ENCODE measurements around the gene TTLL1.

TTLL1 gene

DNA sequence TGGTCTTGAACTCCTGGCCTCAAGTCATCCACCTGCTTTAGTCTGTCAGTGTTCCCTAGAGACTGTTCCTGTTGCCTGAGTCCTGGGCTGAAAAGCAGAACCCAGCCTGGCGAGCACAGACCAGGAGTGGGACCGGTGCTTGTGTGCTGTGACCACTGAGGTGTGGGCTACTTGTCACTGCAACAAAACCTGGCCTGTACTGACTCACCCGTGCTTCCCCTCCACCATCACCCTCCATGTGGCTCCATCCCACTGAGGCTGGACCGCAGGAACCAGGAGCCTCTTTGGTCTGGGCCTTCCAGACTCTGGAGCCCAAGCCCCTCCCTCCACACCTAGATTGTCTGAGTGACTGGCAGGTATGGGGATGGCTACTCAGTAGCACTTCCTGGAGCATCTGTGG is 45.4 kb upstream of the TTLL1 start:
- TF ChIP-seq POLR2AphosphoS5 (IDR thresholded peaks at IDR 0.05; ENCODE audit: low read depth, low read length): no peak
- no peak for TF ChIP-seq FOXP2 (optimal IDR thresholded peaks at IDR 0.05; ENCODE audit: borderline replicate concordance, extremely low read depth, extremely low read length, insufficient read depth)
- TF ChIP-seq, protein P1, sequence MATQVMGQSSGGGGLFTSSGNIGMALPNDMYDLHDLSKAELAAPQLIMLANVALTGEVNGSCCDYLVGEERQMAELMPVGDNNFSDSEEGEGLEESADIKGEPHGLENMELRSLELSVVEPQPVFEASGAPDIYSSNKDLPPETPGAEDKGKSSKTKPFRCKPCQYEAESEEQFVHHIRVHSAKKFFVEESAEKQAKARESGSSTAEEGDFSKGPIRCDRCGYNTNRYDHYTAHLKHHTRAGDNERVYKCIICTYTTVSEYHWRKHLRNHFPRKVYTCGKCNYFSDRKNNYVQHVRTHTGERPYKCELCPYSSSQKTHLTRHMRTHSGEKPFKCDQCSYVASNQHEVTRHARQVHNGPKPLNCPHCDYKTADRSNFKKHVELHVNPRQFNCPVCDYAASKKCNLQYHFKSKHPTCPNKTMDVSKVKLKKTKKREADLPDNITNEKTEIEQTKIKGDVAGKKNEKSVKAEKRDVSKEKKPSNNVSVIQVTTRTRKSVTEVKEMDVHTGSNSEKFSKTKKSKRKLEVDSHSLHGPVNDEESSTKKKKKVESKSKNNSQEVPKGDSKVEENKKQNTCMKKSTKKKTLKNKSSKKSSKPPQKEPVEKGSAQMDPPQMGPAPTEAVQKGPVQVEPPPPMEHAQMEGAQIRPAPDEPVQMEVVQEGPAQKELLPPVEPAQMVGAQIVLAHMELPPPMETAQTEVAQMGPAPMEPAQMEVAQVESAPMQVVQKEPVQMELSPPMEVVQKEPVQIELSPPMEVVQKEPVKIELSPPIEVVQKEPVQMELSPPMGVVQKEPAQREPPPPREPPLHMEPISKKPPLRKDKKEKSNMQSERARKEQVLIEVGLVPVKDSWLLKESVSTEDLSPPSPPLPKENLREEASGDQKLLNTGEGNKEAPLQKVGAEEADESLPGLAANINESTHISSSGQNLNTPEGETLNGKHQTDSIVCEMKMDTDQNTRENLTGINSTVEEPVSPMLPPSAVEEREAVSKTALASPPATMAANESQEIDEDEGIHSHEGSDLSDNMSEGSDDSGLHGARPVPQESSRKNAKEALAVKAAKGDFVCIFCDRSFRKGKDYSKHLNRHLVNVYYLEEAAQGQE (IDR thresholded peaks at IDR 0.05; ENCODE audit: insufficient read depth in 1 of 2, low read depth in 2 of 2, low read length in 2 of 2): no peak
- TF ChIP-seq TAF1 (IDR thresholded peaks at IDR 0.05; ENCODE audit: borderline replicate concordance, insufficient read depth, low read length): no peak
- TF ChIP-seq SIN3A (IDR thresholded peaks at IDR 0.05; ENCODE audit: borderline replicate concordance, insufficient read depth, low read length): no peak

DNA sequence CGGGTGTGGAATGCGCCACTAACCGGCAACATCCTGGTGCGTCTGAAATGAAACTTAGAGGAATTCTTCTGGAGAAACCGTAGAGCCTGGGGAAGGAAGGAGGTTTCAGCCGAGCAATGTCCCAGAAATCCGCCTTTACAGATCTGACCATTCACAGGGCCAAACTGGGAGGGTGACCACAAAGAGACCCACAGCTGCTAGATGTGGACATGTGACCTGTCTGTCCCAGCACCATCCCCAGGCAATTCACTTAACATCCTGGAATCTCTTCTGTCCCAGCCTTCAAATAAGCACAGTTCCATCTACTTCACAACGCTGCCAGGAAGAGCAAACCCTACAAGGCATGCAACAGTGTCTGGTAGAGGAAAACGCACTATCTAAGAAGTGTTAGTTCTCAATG is 44.2 kb upstream of the TTLL1 start:
- no peak for TF ChIP-seq SIN3A (IDR thresholded peaks at IDR 0.05; ENCODE audit: borderline replicate concordance, insufficient read depth, low read length)
- TF ChIP-seq, protein P1 (IDR thresholded peaks at IDR 0.05; ENCODE audit: insufficient read depth in 1 of 2, low read depth in 2 of 2, low read length in 2 of 2): no peak
- TF ChIP-seq TAF1 (IDR thresholded peaks at IDR 0.05; ENCODE audit: borderline replicate concordance, insufficient read depth, low read length): no peak
- no peak for TF ChIP-seq POLR2AphosphoS5 (IDR thresholded peaks at IDR 0.05; ENCODE audit: low read depth, low read length)
- no peak for TF ChIP-seq FOXP2 (optimal IDR thresholded peaks at IDR 0.05; ENCODE audit: borderline replicate concordance, extremely low read depth, extremely low read length, insufficient read depth)

DNA sequence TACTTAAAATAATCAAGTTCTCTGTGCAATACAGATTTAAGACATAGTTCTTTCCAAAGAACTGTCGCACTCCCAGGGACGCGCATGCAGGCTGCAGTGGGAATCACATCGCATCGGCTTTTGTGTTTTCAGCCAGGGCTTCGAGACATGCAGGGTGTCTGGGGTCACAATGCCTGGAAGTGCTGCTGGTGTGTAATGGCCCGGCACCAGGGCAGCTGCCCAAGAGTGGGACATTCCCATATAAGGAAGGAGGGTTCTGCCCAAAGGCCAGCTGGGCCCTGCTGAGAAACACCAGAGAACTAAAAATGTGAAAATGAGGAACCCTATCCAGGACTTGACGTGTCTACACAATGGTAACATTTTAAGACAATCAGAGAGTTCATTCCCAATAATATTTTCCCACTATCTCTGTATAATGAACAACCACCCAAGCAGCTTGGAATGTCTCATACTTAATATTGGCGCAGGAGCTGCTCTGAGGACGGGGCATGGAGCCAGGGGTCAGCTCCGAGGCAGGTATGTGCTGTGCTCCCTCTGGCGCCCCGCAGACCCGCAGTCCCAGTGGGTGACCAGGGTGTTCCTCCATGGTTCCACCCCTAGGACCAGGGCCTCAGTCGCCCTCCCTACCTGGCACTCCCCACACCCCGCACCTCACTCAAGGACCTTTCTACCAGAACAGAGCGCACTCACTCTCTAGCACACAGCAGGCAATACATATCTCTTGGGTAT is 42.7 kb upstream of the TTLL1 start:
- TF ChIP-seq POLR2AphosphoS5 (IDR thresholded peaks at IDR 0.05; ENCODE audit: low read depth, low read length) (no peak), TAF1 (IDR thresholded peaks at IDR 0.05; ENCODE audit: borderline replicate concordance, insufficient read depth, low read length) (no peak), SIN3A (IDR thresholded peaks at IDR 0.05; ENCODE audit: borderline replicate concordance, insufficient read depth, low read length) (no peak), FOXP2 (optimal IDR thresholded peaks at IDR 0.05; ENCODE audit: borderline replicate concordance, extremely low read depth, extremely low read length, insufficient read depth) (no peak)
- TF ChIP-seq, protein P1 (IDR thresholded peaks at IDR 0.05; ENCODE audit: insufficient read depth in 1 of 2, low read depth in 2 of 2, low read length in 2 of 2): no peak

DNA sequence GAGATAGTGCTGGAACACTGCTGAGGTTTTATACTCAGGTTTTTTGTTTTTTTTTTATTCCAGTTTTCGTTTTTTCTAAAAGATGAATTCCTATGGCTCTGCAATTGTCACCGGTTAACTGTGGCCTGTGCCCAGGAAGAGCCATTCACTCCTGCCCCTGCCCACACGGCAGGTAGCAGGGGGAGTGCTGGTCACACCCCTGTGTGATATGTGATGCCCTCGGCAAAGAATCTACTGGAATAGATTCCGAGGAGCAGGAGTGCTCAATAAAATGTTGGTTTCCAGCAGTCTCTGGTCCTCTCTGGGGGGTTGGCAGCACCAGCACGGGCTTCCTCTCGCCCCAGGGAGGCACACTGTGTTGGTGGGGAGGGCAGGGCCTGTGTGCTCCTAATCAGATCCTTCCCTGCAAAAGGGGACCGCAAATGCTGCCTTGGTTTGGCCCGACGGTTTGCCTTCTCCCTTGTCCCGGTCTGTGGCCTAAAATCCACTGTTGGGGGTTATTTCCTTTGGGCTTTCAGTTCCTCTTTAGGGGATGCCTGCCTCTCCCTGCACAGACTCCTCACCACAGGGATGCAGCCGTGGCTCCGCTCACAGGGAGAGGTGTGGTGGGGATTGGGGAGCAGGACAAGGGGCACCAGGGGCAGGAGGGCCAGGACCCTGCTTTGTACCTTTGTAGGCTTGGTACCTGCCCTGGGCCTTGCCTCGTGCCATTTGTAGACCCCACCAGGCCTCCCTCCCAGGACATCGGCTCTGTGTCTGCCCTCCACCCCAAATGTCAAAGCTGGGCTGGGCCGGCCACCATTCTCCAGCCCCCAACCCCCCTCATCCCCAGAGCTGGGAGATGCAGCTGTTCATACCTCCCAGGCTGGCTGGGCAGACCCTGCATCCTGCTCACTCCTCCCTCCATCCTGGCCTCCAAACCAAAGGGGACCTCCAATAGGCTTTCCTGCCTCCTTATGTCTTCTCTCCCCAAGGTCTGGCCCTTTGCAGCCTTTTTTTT is 40.5 kb upstream of the TTLL1 start:
- TF ChIP-seq FOXP2 (optimal IDR thresholded peaks at IDR 0.05; ENCODE audit: borderline replicate concordance, extremely low read depth, extremely low read length, insufficient read depth): no peak
- no peak for TF ChIP-seq SIN3A (IDR thresholded peaks at IDR 0.05; ENCODE audit: borderline replicate concordance, insufficient read depth, low read length)
- TF ChIP-seq, protein P1 (IDR thresholded peaks at IDR 0.05; ENCODE audit: insufficient read depth in 1 of 2, low read depth in 2 of 2, low read length in 2 of 2): no peak
- no peak for TF ChIP-seq TAF1 (IDR thresholded peaks at IDR 0.05; ENCODE audit: borderline replicate concordance, insufficient read depth, low read length)
- TF ChIP-seq POLR2AphosphoS5 (IDR thresholded peaks at IDR 0.05; ENCODE audit: low read depth, low read length): no peak

All from PFSK-1 (cell line).